ENCODE results near the gene PLAC9.

PLAC9 gene

GRCh38 chr10:80160361-80161320, 28.1 kb downstream of the PLAC9 start:
- no peak for DNase-seq (ENCODE audit: low read depth in 2 of 2)

GRCh38 chr10:80161321-80162083, 29.0 kb downstream of the PLAC9 start:
- no peak for DNase-seq (ENCODE audit: low read depth in 2 of 2)

GRCh38 chr10:80163741-80164341, 31.3 kb downstream of the PLAC9 start:
- no peak for DNase-seq (ENCODE audit: low read depth in 2 of 2)

GRCh38 chr10:80164596-80164995, 32.1 kb downstream of the PLAC9 start:
- no peak for DNase-seq (ENCODE audit: low read depth in 2 of 2)

GRCh38 chr10:80165173-80165572, 32.6 kb downstream of the PLAC9 start:
- no peak for DNase-seq (ENCODE audit: low read depth in 2 of 2)

GRCh38 chr10:80166581-80167470, 34.3 kb downstream of the PLAC9 start:
- DNase-seq (ENCODE audit: low read depth in 2 of 2): no peak

- DNase-seq (ENCODE audit: low read depth in 2 of 2): no peak
Observed at GRCh38 chr10:80167471-80168161, 35.1 kb downstream of the PLAC9 start.

- no peak for DNase-seq (ENCODE audit: low read depth in 2 of 2)
Observed at GRCh38 chr10:80168162-80168511, 35.6 kb downstream of the PLAC9 start.

GRCh38 chr10:80168679-80169380, 36.3 kb downstream of the PLAC9 start:
- no peak for DNase-seq (ENCODE audit: low read depth in 2 of 2)

- DNase-seq (ENCODE audit: low read depth in 2 of 2): no peak
Observed at GRCh38 chr10:80170026-80170425, 37.5 kb downstream of the PLAC9 start.

- DNase-seq (ENCODE audit: low read depth in 2 of 2): no peak
Observed at GRCh38 chr10:80170641-80171040, 38.1 kb downstream of the PLAC9 start.

GRCh38 chr10:80171248-80171660, 38.7 kb downstream of the PLAC9 start:
- DNase-seq (ENCODE audit: low read depth in 2 of 2): no peak

GRCh38 chr10:80172896-80173295, 40.4 kb downstream of the PLAC9 start:
- DNase-seq (ENCODE audit: low read depth in 2 of 2): no peak

GRCh38 chr10:80173466-80173865, 40.9 kb downstream of the PLAC9 start:
- DNase-seq (ENCODE audit: low read depth in 2 of 2): no peak

GRCh38 chr10:80174641-80175395, 42.3 kb downstream of the PLAC9 start:
- no peak for DNase-seq (ENCODE audit: low read depth in 2 of 2)

- DNase-seq (ENCODE audit: low read depth in 2 of 2): no peak
Observed at GRCh38 chr10:80176526-80176925, 44.0 kb downstream of the PLAC9 start.

GRCh38 chr10:80177781-80178636, 45.5 kb downstream of the PLAC9 start:
- no peak for DNase-seq (ENCODE audit: low read depth in 2 of 2)

- no peak for DNase-seq (ENCODE audit: low read depth in 2 of 2)
Observed at GRCh38 chr10:80182986-80183385, 50.5 kb downstream of the PLAC9 start.

Measured in stimulated activated CD4-positive, alpha-beta T cell treated with anti-CD3 and anti-CD28 coated beads, Interleukin-1b, Interleukin-23, amount 100 ng/mL, for 4 hours (primary cell).